HCT116 (cell line): ENCODE measurements around the gene AURKA. TPM values are rescaled to one million over a fixed set of nuclear protein-coding genes. Genes with fewer than 3 reads are reported as not detected.

Experiments
- ATAC-seq: fragments of 200-7000 bp; cut with Tn5 transposase; 2 replicates; pipeline ENCODE4 v1.9.1; 2020; ENCODE audit warnings: mild to moderate bottlenecking, moderate library complexity
- BruUV-seq: library from RNA; stranded (reverse); fragments of 400-500 nt; replicated peaks from 2 replicates; lab custom pipeline; 2021; lab: Mats Ljungman, UMichigan
- CTCF ChIA-PET: fragments of 300-600 bp; sonication (Branson Sonifier 250); formaldehyde crosslinking; loops from one replicate; lab custom pipeline; 2021; ENCODE audit warnings: antibody characterized with exemption; lab: Charles Lee
- POLR2A ChIA-PET: fragments of 300-600, 350-600 bp; sonication (Branson Sonifier 250); formaldehyde crosslinking; loops from one replicate; lab custom pipeline; 2021; ENCODE audit warnings: antibody characterized with exemption; lab: Charles Lee
- RAD21 ChIA-PET, 2 experiments: fragments of 300-600 bp; sonication (Branson Sonifier 250); formaldehyde crosslinking; loops; one replicate each; lab custom pipeline; 2023; ENCODE audit warnings: low total read pairs in 2 of 2; ENCODE audit not compliant: uncharacterized antibody in 2 of 2, unreplicated experiment in 2 of 2, low non-redundant PET in 1 of 2; lab: Charles Lee
- DNase-seq: peaks from one replicate; pipeline ENCODE4 v3.0.0-alpha.2; 2010; ENCODE audit warnings: low read depth, low spot score
- H2AFZ ChIP-seq: fragments of 200-600 bp; shearing (Covaris generic), sonication (generic); 2 replicates; pipeline ENCODE4 v1.6.1; 2017; ENCODE audit warnings: low read depth, mixed run types, mixed read lengths, antibody characterized with exemption, low read length; ENCODE audit not compliant: poor library complexity, severe bottlenecking
- H3K27ac ChIP-seq: 2 replicates; pipeline ENCODE4 v1.5.1; 2012; ENCODE audit warnings: low read depth, low read length
- H3K27me3 ChIP-seq: fragments of 200-600 bp; sonication (generic); 2 replicates; pipeline ENCODE4 v1.6.1; 2016; ENCODE audit warnings: mixed run types, low read length, mixed read lengths; ENCODE audit not compliant: insufficient read depth
- H3K36me3 ChIP-seq, 2 experiments: fragments of 200-500 bp in 1 of 2; fragments of 200-600 bp in 1 of 2; sonication (Bioruptor generic) in 1 of 2; sonication (generic) in 1 of 2; 2 replicates each; pipeline versions ENCODE4 v1.5.1 to v1.6.1; 2014 to 2016; ENCODE audit warnings: low read length in 2 of 2, inconsistent platforms in 1 of 2, mixed read lengths in 1 of 2, mixed run types in 1 of 2; ENCODE audit not compliant: insufficient read depth in 2 of 2, control insufficient read depth in 1 of 2
- H3K4me1 ChIP-seq, 2 experiments: fragments of 200-600 bp in 1 of 2; sonication (generic) in 1 of 2; 2 replicates each; pipeline versions ENCODE4 v1.5.1 to v1.6.1; 2012 to 2017; ENCODE audit warnings: low read length in 2 of 2, inconsistent platforms in 1 of 2, mild to moderate bottlenecking in 1 of 2, mixed read lengths in 1 of 2, mixed run types in 1 of 2, moderate library complexity in 1 of 2; ENCODE audit not compliant: insufficient read depth in 2 of 2, control insufficient read depth in 1 of 2
- H3K4me2 ChIP-seq: fragments of 200-600 bp; sonication (generic); 2 replicates; pipeline ENCODE4 v1.6.1; 2017; ENCODE audit warnings: mixed run types, low read length, mixed read lengths
- H3K4me3 ChIP-seq, 2 experiments: fragments of 200-600 bp in 1 of 2; sonication (generic) in 1 of 2; replicated peaks in 1 of 2; 2 replicates each; pipeline ENCODE4 v1.5.1; 2011 to 2016; ENCODE audit warnings: low read length in 2 of 2, control low read depth in 1 of 2, low read depth in 1 of 2, mild to moderate bottlenecking in 1 of 2, mixed read lengths in 1 of 2, mixed run types in 1 of 2
- H3K79me2 ChIP-seq: fragments of 200-600 bp; sonication (generic); 2 replicates; pipeline ENCODE4 v1.6.1; 2017; ENCODE audit warnings: mild to moderate bottlenecking, mixed run types, low read length, moderate library complexity, mixed read lengths; ENCODE audit not compliant: insufficient read depth
- H3K9ac ChIP-seq: fragments of 200-600 bp; sonication (generic); 2 replicates; pipeline ENCODE4 v1.6.1; 2016; ENCODE audit warnings: low read length, mixed read lengths
- H3K9me2 ChIP-seq: fragments of 200-600 bp; sonication (generic), shearing (Covaris generic); 2 replicates; pipeline ENCODE4 v1.6.1; 2017; ENCODE audit warnings: mixed run types, mild to moderate bottlenecking, moderate library complexity; ENCODE audit not compliant: insufficient read depth
- H3K9me3 ChIP-seq, 2 experiments: fragments of 200-500 bp in 1 of 2; fragments of 200-600 bp in 1 of 2; sonication (Bioruptor generic) in 1 of 2; sonication (generic) in 1 of 2; 2 replicates each; pipeline ENCODE4 v1.6.1; 2014 to 2017; ENCODE audit warnings: low read length in 2 of 2, mixed read lengths in 2 of 2, inconsistent platforms in 1 of 2, low read depth in 1 of 2, mild to moderate bottlenecking in 1 of 2, mixed run types in 1 of 2, moderate library complexity in 1 of 2; ENCODE audit not compliant: control insufficient read depth in 1 of 2, insufficient read depth in 1 of 2
- H4K20me1 ChIP-seq: fragments of 200-600 bp; sonication (generic), shearing (Covaris generic); 2 replicates; pipeline ENCODE4 v1.6.1; 2017; ENCODE audit warnings: mixed run types, mild to moderate bottlenecking, moderate library complexity; ENCODE audit not compliant: insufficient read depth
- ATF3 ChIP-seq: IDR thresholded peaks from 2 replicates; pipeline ENCODE4 v1.6.1; 2012
- CEBPB ChIP-seq: IDR thresholded peaks from 2 replicates; pipeline ENCODE4 v1.6.1; 2012; ENCODE audit warnings: low read depth
- EZH2 ChIP-seq: fragments of 200-600 bp; sonication (generic); IDR thresholded peaks from 2 replicates; pipeline ENCODE4 v1.6.1; 2017; ENCODE audit warnings: antibody characterized with exemption, mixed run types
- EZH2phosphoT487 ChIP-seq: fragments of 200-600 bp; IDR thresholded peaks from 2 replicates; pipeline ENCODE4 v1.6.1; 2018; ENCODE audit warnings: antibody characterized with exemption, borderline replicate concordance
- FOSL1 ChIP-seq: IDR thresholded peaks from 2 replicates; pipeline ENCODE4 v1.6.1; 2012; ENCODE audit warnings: low read depth
- JUND ChIP-seq: IDR thresholded peaks from 2 replicates; pipeline ENCODE4 v1.6.1; 2012
- POLR2A ChIP-seq: IDR thresholded peaks from 2 replicates; pipeline ENCODE4 v1.7.0; 2011; ENCODE audit warnings: borderline replicate concordance; ENCODE audit not compliant: insufficient read depth, insufficient read length; ENCODE audit errors: extremely low read depth
- REST ChIP-seq: IDR thresholded peaks from 2 replicates; pipeline ENCODE4 v1.6.1; 2012; ENCODE audit warnings: low read depth
- SP1 ChIP-seq: IDR thresholded peaks from 2 replicates; pipeline ENCODE4 v1.6.1; 2012; ENCODE audit warnings: low read depth
- SRF ChIP-seq: IDR thresholded peaks from 2 replicates; pipeline ENCODE4 v1.6.1; 2012; ENCODE audit warnings: low read depth
- TCF7L2 ChIP-seq: IDR thresholded peaks from 2 replicates; pipeline ENCODE4 v1.7.0; 2011; ENCODE audit warnings: borderline replicate concordance, inconsistent platforms; ENCODE audit not compliant: insufficient read depth, insufficient read length; ENCODE audit errors: extremely low read depth
- ZFX ChIP-seq: fragments of 450-650 bp; IDR thresholded peaks from 2 replicates; pipeline ENCODE4 v1.6.1; 2017
- intact Hi-C: fragments of 100-400 bp; cut with micrococcal nuclease; formaldehyde crosslinking; loops from 2 replicates; pipeline ENCODE4 v1.10.0; 2022
- total RNA-seq: library from RNA; stranded (reverse); gene quantifications from one replicate; pipeline ENCODE4 v1.2.1, GENCODE V29; 2021; ENCODE audit not compliant: unreplicated experiment
- TF ChIP-seq, protein P1 (sequence below): IDR thresholded peaks from 2 replicates; pipeline ENCODE4 v1.6.1; 2012

Gene AURKA
- total RNA-seq, 1 experiment from 2014 or later: 80.1 TPM

DNA sequence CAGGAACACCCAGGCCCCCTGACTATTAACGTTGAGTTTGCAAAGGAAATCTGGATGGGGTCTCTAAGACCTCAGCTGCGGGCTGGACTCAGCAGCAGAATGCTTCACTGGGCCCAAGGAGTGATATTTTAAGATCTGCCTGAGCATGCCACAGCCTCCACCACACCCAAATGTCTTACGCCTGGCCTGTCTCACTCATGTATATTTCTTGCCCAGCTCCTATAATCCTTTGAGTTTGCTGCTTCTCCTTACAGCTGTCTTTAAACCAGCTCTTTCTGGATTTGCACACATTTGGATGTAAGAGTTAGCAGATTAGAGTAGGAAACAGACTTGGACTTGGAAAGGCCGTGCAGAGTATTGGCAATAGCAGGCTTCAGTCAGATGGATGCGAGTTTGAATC is 36.4 kb upstream of the AURKA start:
- no peak overlapping the region for H3K4me2 ChIP-seq
- no peaks in the 10 kb centered on the region for H3K9me3 ChIP-seq
- no peaks in the 10 kb centered on the region for H3K79me2 ChIP-seq
- TF ChIP-seq EZH2: no peak
- TF ChIP-seq SRF: no peak
- no peak for TF ChIP-seq SP1
- no peak for TF ChIP-seq EZH2phosphoT487
- TF ChIP-seq, protein P1, sequence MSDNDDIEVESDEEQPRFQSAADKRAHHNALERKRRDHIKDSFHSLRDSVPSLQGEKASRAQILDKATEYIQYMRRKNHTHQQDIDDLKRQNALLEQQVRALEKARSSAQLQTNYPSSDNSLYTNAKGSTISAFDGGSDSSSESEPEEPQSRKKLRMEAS: no peak
- BruUV-seq: no TSS peak
- H3K27me3 ChIP-seq: no peaks in the 10 kb centered on the region
- H3K4me1 ChIP-seq: peaks cover 0 to 11% of the 10 kb centered on the region in 2 experiments; a peak in 2 of 4 replicates
- POLR2A ChIA-PET: no interaction called here
- DNase-seq: no peak
- no peak for ATAC-seq
- H2AFZ ChIP-seq: no peak overlapping the region
- no peak overlapping the region for H3K4me3 ChIP-seq
- CTCF ChIA-PET: no interaction called here
- H3K9me2 ChIP-seq: no peaks in the 10 kb centered on the region
- H4K20me1 ChIP-seq: no peaks in the 10 kb centered on the region
- H3K27ac ChIP-seq: no peak overlapping the region
- RAD21 ChIA-PET: no interaction called here
- H3K9ac ChIP-seq: no peak overlapping the region
- H3K36me3 ChIP-seq: no peaks in the 10 kb centered on the region
- intact Hi-C loops: no loop called here

- Histone ChIP-seq H3K27me3 (no peaks in the 10 kb centered on the region), H3K9ac (no peak overlapping the region), H3K9me2 (no peaks in the 10 kb centered on the region), H3K27ac (no peak overlapping the region), H3K9me3 (no peaks in the 10 kb centered on the region), H3K4me3 (no peak overlapping the region), H3K4me2 (no peak overlapping the region), H3K36me3 (no peaks in the 10 kb centered on the region), H2AFZ (no peak overlapping the region), H3K4me1 (peaks cover 2 to 15% of the 10 kb centered on the region in 2 experiments; a peak in 3 of 4 replicates), H3K79me2 (no peaks in the 10 kb centered on the region), H4K20me1 (no peaks in the 10 kb centered on the region)
- POLR2A ChIA-PET: no interaction called here
- CTCF ChIA-PET: no interaction called here
- RAD21 ChIA-PET: no interaction called here
- no TSS peak for BruUV-seq
- TF ChIP-seq REST (no peak), JUND (no peak), SP1 (no peak), TCF7L2 (no peak), ZFX (no peak), CEBPB (no peak), ATF3 (no peak), FOSL1 (no peak), POLR2A (no peak)
- DNase-seq: no peak
- intact Hi-C loops: no loop called here
- ATAC-seq: no peak
Measured at GRCh38 chr20:56427797-56428196, 35.8 kb upstream of the AURKA start.
